ENCODE results near the gene MRPL54.
"Not testable (repeated sequence)": the region's sequence is repeated elsewhere in the genome, so short reads cannot be mapped to it uniquely, and the experiment has no call there.

Gene MRPL54

DNA sequence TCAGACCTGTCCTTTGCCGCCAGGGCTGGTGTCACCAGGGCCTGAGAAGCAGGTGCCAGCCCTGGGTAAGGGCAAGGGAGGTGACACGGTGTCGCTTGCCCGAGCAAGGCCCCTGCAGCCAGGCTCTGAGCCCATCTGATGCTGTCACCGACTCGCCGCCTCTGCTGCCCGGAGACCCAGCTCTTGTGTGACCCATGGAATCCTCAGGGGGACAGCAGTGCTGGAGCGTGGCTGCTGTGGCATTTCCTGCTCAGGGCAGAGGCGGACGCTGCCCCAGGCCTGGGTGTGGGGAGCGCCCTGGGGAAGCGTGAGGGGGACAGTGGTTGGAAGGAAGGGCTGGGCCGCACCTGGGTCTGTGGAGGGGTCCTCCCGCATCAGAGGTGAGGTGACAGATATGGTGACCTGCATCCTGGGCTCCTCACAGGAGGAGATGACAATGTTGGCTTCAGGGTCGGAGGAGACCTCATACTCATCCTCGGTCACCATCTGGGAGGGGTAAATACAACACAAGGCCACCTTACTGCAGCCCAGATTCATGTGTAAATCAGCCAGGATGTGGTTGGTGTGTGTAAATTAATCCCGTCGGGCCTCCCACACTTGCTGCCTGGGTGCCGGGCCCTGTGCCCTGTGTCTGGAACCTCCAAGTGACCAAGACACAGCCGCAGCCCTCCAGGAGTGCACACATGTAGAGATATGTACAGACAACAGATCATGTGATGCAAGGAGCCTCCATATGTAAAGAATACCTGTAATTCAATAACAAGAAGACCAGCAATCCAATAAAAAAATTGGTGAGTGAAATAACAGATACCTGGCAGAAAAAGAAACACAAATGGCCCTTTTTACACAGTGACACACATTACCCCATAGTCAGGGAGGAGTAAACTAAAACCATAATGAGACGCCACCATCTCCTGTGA lies 51.3 kb downstream of the MRPL54 start:
- DNase-seq: no peak

DNA sequence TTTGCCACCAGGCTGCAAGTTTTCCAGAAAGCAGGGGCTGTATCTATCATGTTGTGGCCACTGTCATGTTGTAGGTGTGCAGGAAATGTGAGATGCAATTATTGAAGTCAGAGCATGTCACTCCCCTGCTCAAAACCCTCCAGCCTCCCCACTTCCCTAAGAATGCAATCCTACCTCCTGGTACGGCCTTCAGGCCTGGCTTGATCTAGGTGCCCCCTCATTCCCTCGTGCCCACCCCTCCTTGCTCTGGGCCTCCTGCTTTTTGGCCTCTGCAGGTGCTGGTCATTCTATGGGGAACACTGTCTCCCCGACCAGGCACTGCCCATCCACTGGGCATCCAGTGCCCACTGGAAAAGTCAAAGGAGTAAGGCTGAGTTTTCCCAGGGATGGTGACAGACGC lies 52.2 kb downstream of the MRPL54 start:
- no peak for DNase-seq

GRCh38 chr19:3816148-3816547 lies 53.7 kb downstream of the MRPL54 start:
- not testable (repeated sequence) for DNase-seq

GRCh38 chr19:3816566-3817218 lies 54.2 kb downstream of the MRPL54 start:
- DNase-seq: no peak

Data from NCI-H2227 treated with DMSO at 0.1 percent for 48 hours (cell line).